DND-41 (cell line): ENCODE results near the gene LARP1B.

Source experiments
- EZH2 ChIP-seq: IDR thresholded peaks from 3 replicates; pipeline ENCODE4 v1.6.1; 2012; ENCODE audit warnings: borderline replicate concordance, low read depth, mild to moderate bottlenecking, moderate library complexity, low read length, inconsistent platforms; ENCODE audit not compliant: severe bottlenecking
- TF ChIP-seq, protein P1 (sequence below): IDR thresholded peaks from 2 replicates; pipeline ENCODE4 v1.5.1; 2012; ENCODE audit warnings: borderline replicate concordance, low read length, moderate library complexity, mild to moderate bottlenecking; ENCODE audit not compliant: poor library complexity, severe bottlenecking; ENCODE audit errors: extremely low read depth

DNA sequence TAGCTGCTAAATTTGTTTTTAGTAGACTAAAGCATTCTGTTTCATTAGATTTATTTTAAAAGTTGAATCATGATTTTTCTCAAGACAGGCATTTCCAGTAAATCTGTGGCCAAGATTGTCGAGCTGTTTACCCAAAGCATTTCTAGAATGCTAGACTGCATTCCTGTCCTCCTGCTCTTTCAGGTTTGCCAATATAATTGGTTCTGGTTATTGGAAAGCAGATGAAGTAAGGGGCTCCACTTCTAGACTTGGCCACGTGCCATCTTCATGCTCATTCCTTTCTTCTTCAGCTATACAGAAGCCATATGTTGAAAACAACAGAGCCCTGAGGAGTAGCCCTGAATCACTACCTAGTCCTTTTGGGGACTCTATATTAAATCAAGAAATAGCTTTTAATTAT lies 164.0 kb downstream of the LARP1B start:
- TF ChIP-seq, protein P1, sequence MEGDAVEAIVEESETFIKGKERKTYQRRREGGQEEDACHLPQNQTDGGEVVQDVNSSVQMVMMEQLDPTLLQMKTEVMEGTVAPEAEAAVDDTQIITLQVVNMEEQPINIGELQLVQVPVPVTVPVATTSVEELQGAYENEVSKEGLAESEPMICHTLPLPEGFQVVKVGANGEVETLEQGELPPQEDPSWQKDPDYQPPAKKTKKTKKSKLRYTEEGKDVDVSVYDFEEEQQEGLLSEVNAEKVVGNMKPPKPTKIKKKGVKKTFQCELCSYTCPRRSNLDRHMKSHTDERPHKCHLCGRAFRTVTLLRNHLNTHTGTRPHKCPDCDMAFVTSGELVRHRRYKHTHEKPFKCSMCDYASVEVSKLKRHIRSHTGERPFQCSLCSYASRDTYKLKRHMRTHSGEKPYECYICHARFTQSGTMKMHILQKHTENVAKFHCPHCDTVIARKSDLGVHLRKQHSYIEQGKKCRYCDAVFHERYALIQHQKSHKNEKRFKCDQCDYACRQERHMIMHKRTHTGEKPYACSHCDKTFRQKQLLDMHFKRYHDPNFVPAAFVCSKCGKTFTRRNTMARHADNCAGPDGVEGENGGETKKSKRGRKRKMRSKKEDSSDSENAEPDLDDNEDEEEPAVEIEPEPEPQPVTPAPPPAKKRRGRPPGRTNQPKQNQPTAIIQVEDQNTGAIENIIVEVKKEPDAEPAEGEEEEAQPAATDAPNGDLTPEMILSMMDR, result no peak
- no peak for TF ChIP-seq EZH2
